HepG2 (cell line): ENCODE results near the gene VASN. TPM values are rescaled to one million over a fixed set of nuclear protein-coding genes. Genes with fewer than 3 reads are reported as not detected.

Experiments used
- ASH2L ChIP-seq: fragments of 300-600, 200-600 bp; sonication (generic); IDR thresholded peaks from 2 replicates; pipeline ENCODE4 v1.7.0; 2017; ENCODE audit warnings: low read depth, mild to moderate bottlenecking, moderate library complexity, mixed read lengths, low read length; ENCODE audit not compliant: insufficient read length
- BATF2 ChIP-seq: sonication (generic); formaldehyde crosslinking; IDR thresholded peaks from 2 replicates; pipeline ENCODE4 v1.8.0; 2022; ENCODE audit warnings: mild to moderate bottlenecking, missing genetic modification reagents, moderate library complexity
- BCLAF1 ChIP-seq: fragments of 450-650 bp; IDR thresholded peaks from 2 replicates; pipeline ENCODE4 v1.6.1; 2017; ENCODE audit warnings: mild to moderate bottlenecking
- E2F1 ChIP-seq: sonication (generic); formaldehyde crosslinking; IDR thresholded peaks from 2 replicates; pipeline ENCODE4 v1.5.0; 2020; ENCODE audit warnings: missing genetic modification reagents
- E2F2 ChIP-seq: sonication (generic); formaldehyde crosslinking; IDR thresholded peaks from 2 replicates; pipeline ENCODE4 v1.4.0; 2020; ENCODE audit warnings: missing genetic modification reagents, borderline replicate concordance
- EP300 ChIP-seq, 3 experiments: sonication (generic) in 1 of 3; formaldehyde crosslinking in 1 of 3; IDR thresholded peaks; 2 replicates each; pipeline versions ENCODE4 v1.5.1 to v1.6.1; 2011 to 2020; ENCODE audit warnings: low read depth in 2 of 3, low read length in 2 of 3, borderline replicate concordance in 1 of 3, improper control_type of control experiment in 1 of 3, mild to moderate bottlenecking in 1 of 3, missing genetic modification reagents in 1 of 3, moderate library complexity in 1 of 3
- HOXA9 ChIP-seq: sonication (generic); formaldehyde crosslinking; IDR thresholded peaks from 2 replicates; pipeline ENCODE4 v1.8.1; 2022; ENCODE audit warnings: missing genetic modification reagents, mild to moderate bottlenecking, moderate library complexity, borderline replicate concordance
- IKZF4 ChIP-seq: sonication (generic); formaldehyde crosslinking; IDR thresholded peaks from 2 replicates; pipeline ENCODE4 v1.5.1; 2020; ENCODE audit warnings: borderline replicate concordance, mild to moderate bottlenecking, low read depth, missing genetic modification reagents; ENCODE audit errors: not compliant biosample characterization
- KLF15 ChIP-seq: sonication (generic); formaldehyde crosslinking; IDR thresholded peaks from 2 replicates; pipeline ENCODE4 v1.8.1; 2023; ENCODE audit warnings: borderline replicate concordance, mild to moderate bottlenecking, inconsistent platforms, missing genetic modification reagents, mixed read lengths
- RAD51 ChIP-seq: fragments of 450-650 bp; IDR thresholded peaks from 2 replicates; pipeline ENCODE4 v1.6.1; 2016; ENCODE audit warnings: borderline replicate concordance
- RFXAP ChIP-seq: sonication (generic); formaldehyde crosslinking; IDR thresholded peaks from 2 replicates; pipeline ENCODE4 v1.4.0; 2020; ENCODE audit warnings: missing genetic modification reagents, borderline replicate concordance
- SOX5 ChIP-seq: IDR thresholded peaks from 2 replicates; pipeline ENCODE4 v1.6.1; 2016; ENCODE audit warnings: borderline replicate concordance
- TRIM24 ChIP-seq: sonication (generic); formaldehyde crosslinking; IDR thresholded peaks from 2 replicates; pipeline ENCODE4 v1.8.0; 2022; ENCODE audit warnings: mild to moderate bottlenecking, missing genetic modification reagents
- WIZ ChIP-seq: sonication (generic); formaldehyde crosslinking; IDR thresholded peaks from 2 replicates; pipeline ENCODE4 v1.5.1; 2020; ENCODE audit warnings: mild to moderate bottlenecking, missing genetic modification reagents
- ZKSCAN1 ChIP-seq: fragments of 150-350 bp; IDR thresholded peaks from 2 replicates; pipeline ENCODE4 v1.6.1; 2014; ENCODE audit warnings: low read length
- ZNF350 ChIP-seq: sonication (generic); formaldehyde crosslinking; IDR thresholded peaks from 2 replicates; pipeline ENCODE4 v1.4.0; 2020; ENCODE audit warnings: mild to moderate bottlenecking, low read depth, missing genetic modification reagents, borderline replicate concordance
- ZNF564 ChIP-seq: sonication (generic); formaldehyde crosslinking; IDR thresholded peaks from 2 replicates; pipeline ENCODE4 v1.8.1; 2023; ENCODE audit warnings: mild to moderate bottlenecking, missing genetic modification reagents
- ZNF577 ChIP-seq: sonication (generic); formaldehyde crosslinking; IDR thresholded peaks from 2 replicates; pipeline ENCODE4 v1.4.0; 2020; ENCODE audit warnings: mild to moderate bottlenecking, low read depth, missing genetic modification reagents, borderline replicate concordance
- ZNF709 ChIP-seq: sonication (generic); formaldehyde crosslinking; IDR thresholded peaks from 2 replicates; pipeline ENCODE4 v1.5.0; 2020; ENCODE audit warnings: mild to moderate bottlenecking, missing genetic modification reagents
- polyA plus RNA-seq, 8 experiments: library from polyadenylated mRNA; depleted of rRNA in 3 of 8; stranded (reverse) in 7 of 8; unstranded in 1 of 8; fragments of >200 nt; fragmentation: Illumina TruSeq in 4 of 8; extraction: Trizol in 4 of 8; gene quantifications; 2 replicates each; pipeline versions ENCODE4 v1.2.1 to v1.2.3, GENCODE V29; 2011 to 2016; ENCODE audit warnings: low read depth in 4 of 8, missing spikeins in 1 of 8, mixed read lengths in 1 of 8; ENCODE audit not compliant: insufficient read depth in 1 of 8
- total RNA-seq, 5 experiments: library from RNA; depleted of rRNA; stranded (reverse); fragments of >200 nt; fragmentation: Illumina TruSeq; extraction: Trizol; gene quantifications; 2 replicates each; pipeline ENCODE4 v1.2.3, GENCODE V29; 2016; ENCODE audit warnings: low read depth in 1 of 5
- TF ChIP-seq, protein P1 (sequence below): sonication (generic); formaldehyde crosslinking; IDR thresholded peaks from 2 replicates; pipeline ENCODE4 v1.4.0; 2020; ENCODE audit warnings: low read depth, mild to moderate bottlenecking, missing genetic modification reagents

VASN gene
- total and polyA plus RNA-seq, 2 of the 13 experiments (the other 11 are each of a cell fraction or from before 2014, with no cell fraction given): 8.4 to 18.2 TPM

GRCh38 chr16:4425378-4426020 is 53.9 kb downstream of the VASN start, which contains the start of gene DNAJA3 (continued):
- TF ChIP-seq BCLAF1 (no peak), KLF15 (no peak), IKZF4 (CRISPR knock-in tag) (peak; percentile 32), ASH2L (no peak), BATF2 (CRISPR knock-in tag) (no peak), ZKSCAN1 (no peak; the same call in 1 of the 2 replicates), E2F2 (CRISPR knock-in tag) (no peak), E2F1 (CRISPR knock-in tag) (peak; percentile 89; the same call in 1 of the 2 replicates), RFXAP (no peak), WIZ (no peak), EP300 (IDR thresholded peaks at IDR 0.05; ENCODE audit: low read depth in 2 of 2, low read length in 2 of 2) (no peak), EP300 (CRISPR knock-in tag; IDR thresholded peaks at IDR 0.05; ENCODE audit: borderline replicate concordance) (peak; percentile 12; the same call in 1 of the 2 replicates), RAD51 (no peak), ZNF709 (CRISPR knock-in tag) (peak; percentile 33; the same call in 1 of the 2 replicates), ZNF577 (CRISPR knock-in tag) (no peak), ZNF350 (CRISPR knock-in tag) (no peak; the same call in 1 of the 2 replicates), SOX5 (CRISPR knock-in tag) (no peak; the same call in 1 of the 2 replicates), HOXA9 (CRISPR knock-in tag) (no peak), TRIM24 (CRISPR knock-in tag) (no peak), ZNF564 (CRISPR knock-in tag) (no peak)
- TF ChIP-seq, protein P1, sequence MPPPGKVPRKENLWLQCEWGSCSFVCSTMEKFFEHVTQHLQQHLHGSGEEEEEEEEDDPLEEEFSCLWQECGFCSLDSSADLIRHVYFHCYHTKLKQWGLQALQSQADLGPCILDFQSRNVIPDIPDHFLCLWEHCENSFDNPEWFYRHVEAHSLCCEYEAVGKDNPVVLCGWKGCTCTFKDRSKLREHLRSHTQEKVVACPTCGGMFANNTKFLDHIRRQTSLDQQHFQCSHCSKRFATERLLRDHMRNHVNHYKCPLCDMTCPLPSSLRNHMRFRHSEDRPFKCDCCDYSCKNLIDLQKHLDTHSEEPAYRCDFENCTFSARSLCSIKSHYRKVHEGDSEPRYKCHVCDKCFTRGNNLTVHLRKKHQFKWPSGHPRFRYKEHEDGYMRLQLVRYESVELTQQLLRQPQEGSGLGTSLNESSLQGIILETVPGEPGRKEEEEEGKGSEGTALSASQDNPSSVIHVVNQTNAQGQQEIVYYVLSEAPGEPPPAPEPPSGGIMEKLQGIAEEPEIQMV (CRISPR knock-in tag): 0 out of 2 replicates have a peak, but pooled peaks have one; percentile 44
